ENCODE data around the gene BNIP5.

The BNIP5 gene

GRCh38 chr6:36266913-36267644 is 69.6 kb downstream of the BNIP5 start:
- TF ChIP-seq CTCF (IDR thresholded peaks at IDR 0.05; ENCODE audit: control extremely low read depth, extremely low read depth, low read depth, missing control alignments) = no peak
- ChIA-PET POLR2A (no interaction called here), CTCF (interaction anchor here (1.5 to 2.0 kb wide), 2 partner anchors 14 to 36 kb away, joined by 4 read pairs; no protein-coding TSS in a partner anchor)
- DNase-seq (ENCODE audit: extremely low spot score) = no peak
